H1 (cell line): Measurements from ENCODE around the gene PACC1. TPM values are rescaled to one million over a fixed set of nuclear protein-coding genes. Genes with fewer than 3 reads are reported as not detected.

Source experiments
- polyA plus RNA-seq, 7 experiments: library from polyadenylated mRNA; depleted of rRNA in 3 of 7; stranded (reverse) in 5 of 7; unstranded in 2 of 7; fragments of >200 nt in 5 of 7; fragments of 200-250 nt in 2 of 7; gene quantifications; 1 replicate in 5 of 7; 2 replicates in 1 of 7; 4 replicates in 1 of 7; pipeline versions ENCODE4 v1.2.1 to v1.2.3, GENCODE V29; 2011 to 2013; ENCODE audit warnings: missing spikeins in 2 of 7, mixed read lengths in 2 of 7
- total RNA-seq: library from RNA; stranded (reverse); fragmentation: NEBNext Ultra II Directional; extraction: Animal tissue kit (Norgen Biotek cat#: 25700); gene quantifications from 2 replicates; pipeline ENCODE4 v1.2.1, GENCODE V29; 2021
- TF ChIP-seq, protein P1 (sequence below): fragments of 300-600 bp; sonication (generic); IDR thresholded peaks from 2 replicates; pipeline ENCODE4 v1.7.1; 2012; ENCODE audit warnings: low read length, moderate library complexity, mild to moderate bottlenecking, inconsistent platforms; ENCODE audit not compliant: insufficient replicate concordance
- TF ChIP-seq, protein P2 (sequence below), 3 experiments: IDR thresholded peaks; 1 replicate in 2 of 3; 2 replicates in 1 of 3; pipeline versions ENCODE4 v1.5.1 to v1.6.1; 2011; ENCODE audit warnings: low read length in 3 of 3, mild to moderate bottlenecking in 3 of 3, inconsistent platforms in 2 of 3, low read depth in 1 of 3, moderate library complexity in 1 of 3; ENCODE audit not compliant: insufficient read depth in 1 of 3; ENCODE audit errors: control extremely low read depth in 1 of 3

Gene PACC1
- total and polyA plus RNA-seq, 2 of the 8 experiments (the other 6 are each of a cell fraction or from before 2014, with no cell fraction given) = 18.8 to 23.5 TPM

- TF ChIP-seq, protein P1, sequence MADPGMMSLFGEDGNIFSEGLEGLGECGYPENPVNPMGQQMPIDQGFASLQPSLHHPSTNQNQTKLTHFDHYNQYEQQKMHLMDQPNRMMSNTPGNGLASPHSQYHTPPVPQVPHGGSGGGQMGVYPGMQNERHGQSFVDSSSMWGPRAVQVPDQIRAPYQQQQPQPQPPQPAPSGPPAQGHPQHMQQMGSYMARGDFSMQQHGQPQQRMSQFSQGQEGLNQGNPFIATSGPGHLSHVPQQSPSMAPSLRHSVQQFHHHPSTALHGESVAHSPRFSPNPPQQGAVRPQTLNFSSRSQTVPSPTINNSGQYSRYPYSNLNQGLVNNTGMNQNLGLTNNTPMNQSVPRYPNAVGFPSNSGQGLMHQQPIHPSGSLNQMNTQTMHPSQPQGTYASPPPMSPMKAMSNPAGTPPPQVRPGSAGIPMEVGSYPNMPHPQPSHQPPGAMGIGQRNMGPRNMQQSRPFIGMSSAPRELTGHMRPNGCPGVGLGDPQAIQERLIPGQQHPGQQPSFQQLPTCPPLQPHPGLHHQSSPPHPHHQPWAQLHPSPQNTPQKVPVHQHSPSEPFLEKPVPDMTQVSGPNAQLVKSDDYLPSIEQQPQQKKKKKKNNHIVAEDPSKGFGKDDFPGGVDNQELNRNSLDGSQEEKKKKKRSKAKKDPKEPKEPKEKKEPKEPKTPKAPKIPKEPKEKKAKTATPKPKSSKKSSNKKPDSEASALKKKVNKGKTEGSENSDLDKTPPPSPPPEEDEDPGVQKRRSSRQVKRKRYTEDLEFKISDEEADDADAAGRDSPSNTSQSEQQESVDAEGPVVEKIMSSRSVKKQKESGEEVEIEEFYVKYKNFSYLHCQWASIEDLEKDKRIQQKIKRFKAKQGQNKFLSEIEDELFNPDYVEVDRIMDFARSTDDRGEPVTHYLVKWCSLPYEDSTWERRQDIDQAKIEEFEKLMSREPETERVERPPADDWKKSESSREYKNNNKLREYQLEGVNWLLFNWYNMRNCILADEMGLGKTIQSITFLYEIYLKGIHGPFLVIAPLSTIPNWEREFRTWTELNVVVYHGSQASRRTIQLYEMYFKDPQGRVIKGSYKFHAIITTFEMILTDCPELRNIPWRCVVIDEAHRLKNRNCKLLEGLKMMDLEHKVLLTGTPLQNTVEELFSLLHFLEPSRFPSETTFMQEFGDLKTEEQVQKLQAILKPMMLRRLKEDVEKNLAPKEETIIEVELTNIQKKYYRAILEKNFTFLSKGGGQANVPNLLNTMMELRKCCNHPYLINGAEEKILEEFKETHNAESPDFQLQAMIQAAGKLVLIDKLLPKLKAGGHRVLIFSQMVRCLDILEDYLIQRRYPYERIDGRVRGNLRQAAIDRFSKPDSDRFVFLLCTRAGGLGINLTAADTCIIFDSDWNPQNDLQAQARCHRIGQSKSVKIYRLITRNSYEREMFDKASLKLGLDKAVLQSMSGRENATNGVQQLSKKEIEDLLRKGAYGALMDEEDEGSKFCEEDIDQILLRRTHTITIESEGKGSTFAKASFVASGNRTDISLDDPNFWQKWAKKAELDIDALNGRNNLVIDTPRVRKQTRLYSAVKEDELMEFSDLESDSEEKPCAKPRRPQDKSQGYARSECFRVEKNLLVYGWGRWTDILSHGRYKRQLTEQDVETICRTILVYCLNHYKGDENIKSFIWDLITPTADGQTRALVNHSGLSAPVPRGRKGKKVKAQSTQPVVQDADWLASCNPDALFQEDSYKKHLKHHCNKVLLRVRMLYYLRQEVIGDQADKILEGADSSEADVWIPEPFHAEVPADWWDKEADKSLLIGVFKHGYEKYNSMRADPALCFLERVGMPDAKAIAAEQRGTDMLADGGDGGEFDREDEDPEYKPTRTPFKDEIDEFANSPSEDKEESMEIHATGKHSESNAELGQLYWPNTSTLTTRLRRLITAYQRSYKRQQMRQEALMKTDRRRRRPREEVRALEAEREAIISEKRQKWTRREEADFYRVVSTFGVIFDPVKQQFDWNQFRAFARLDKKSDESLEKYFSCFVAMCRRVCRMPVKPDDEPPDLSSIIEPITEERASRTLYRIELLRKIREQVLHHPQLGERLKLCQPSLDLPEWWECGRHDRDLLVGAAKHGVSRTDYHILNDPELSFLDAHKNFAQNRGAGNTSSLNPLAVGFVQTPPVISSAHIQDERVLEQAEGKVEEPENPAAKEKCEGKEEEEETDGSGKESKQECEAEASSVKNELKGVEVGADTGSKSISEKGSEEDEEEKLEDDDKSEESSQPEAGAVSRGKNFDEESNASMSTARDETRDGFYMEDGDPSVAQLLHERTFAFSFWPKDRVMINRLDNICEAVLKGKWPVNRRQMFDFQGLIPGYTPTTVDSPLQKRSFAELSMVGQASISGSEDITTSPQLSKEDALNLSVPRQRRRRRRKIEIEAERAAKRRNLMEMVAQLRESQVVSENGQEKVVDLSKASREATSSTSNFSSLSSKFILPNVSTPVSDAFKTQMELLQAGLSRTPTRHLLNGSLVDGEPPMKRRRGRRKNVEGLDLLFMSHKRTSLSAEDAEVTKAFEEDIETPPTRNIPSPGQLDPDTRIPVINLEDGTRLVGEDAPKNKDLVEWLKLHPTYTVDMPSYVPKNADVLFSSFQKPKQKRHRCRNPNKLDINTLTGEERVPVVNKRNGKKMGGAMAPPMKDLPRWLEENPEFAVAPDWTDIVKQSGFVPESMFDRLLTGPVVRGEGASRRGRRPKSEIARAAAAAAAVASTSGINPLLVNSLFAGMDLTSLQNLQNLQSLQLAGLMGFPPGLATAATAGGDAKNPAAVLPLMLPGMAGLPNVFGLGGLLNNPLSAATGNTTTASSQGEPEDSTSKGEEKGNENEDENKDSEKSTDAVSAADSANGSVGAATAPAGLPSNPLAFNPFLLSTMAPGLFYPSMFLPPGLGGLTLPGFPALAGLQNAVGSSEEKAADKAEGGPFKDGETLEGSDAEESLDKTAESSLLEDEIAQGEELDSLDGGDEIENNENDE = no peak
- TF ChIP-seq, protein P2, sequence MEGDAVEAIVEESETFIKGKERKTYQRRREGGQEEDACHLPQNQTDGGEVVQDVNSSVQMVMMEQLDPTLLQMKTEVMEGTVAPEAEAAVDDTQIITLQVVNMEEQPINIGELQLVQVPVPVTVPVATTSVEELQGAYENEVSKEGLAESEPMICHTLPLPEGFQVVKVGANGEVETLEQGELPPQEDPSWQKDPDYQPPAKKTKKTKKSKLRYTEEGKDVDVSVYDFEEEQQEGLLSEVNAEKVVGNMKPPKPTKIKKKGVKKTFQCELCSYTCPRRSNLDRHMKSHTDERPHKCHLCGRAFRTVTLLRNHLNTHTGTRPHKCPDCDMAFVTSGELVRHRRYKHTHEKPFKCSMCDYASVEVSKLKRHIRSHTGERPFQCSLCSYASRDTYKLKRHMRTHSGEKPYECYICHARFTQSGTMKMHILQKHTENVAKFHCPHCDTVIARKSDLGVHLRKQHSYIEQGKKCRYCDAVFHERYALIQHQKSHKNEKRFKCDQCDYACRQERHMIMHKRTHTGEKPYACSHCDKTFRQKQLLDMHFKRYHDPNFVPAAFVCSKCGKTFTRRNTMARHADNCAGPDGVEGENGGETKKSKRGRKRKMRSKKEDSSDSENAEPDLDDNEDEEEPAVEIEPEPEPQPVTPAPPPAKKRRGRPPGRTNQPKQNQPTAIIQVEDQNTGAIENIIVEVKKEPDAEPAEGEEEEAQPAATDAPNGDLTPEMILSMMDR (IDR thresholded peaks at IDR 0.05; ENCODE audit: control extremely low read depth in 1 of 3, insufficient read depth in 1 of 3, low read depth in 1 of 3, low read length in 3 of 3) = peak; percentile 86 to 92 (median 90)
Measured at GRCh38 chr1:212455803-212456528, 41.3 kb upstream of the PACC1 start (continued).
